Superior temporal gyrus (tissue), 1 donor: ENCODE measurements around the gene EFNB2.

Source experiments
- DNase-seq: peaks from one replicate; pipeline ENCODE4 v3.0.0-alpha.2; 2016; ENCODE audit errors: extremely low spot score

Gene EFNB2

DNA sequence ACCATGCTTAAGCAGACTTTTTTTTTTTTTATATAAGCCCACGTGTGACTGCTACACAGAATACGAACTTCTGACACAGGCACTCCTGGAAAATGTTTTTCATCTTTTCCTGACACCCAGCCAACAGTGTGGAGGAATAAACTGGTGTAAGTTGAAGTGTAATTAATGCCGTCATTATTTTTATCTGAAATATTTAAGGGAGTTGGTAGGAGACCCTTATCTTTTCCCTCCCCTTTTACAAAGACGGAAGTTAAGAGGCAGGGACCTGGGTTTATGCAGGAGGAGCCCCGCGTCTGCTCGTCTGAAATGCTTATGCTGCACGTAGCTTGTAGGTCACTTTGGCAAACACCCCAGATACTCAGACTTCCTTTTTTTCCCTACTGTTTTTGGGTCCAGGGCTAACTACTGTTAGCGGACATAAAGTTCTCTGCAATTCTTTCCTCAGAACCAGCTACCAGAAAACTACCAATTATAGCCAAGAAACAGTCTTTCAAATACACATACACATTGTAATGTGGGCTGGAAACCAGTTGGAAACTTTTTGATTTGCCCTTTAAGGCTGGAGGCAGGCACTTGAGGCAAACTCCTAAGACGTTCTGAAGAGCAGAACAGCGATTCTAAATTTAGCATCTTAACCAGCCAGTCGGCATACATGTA is 50.8 kb downstream of the EFNB2 start:
- no peak for DNase-seq

DNA sequence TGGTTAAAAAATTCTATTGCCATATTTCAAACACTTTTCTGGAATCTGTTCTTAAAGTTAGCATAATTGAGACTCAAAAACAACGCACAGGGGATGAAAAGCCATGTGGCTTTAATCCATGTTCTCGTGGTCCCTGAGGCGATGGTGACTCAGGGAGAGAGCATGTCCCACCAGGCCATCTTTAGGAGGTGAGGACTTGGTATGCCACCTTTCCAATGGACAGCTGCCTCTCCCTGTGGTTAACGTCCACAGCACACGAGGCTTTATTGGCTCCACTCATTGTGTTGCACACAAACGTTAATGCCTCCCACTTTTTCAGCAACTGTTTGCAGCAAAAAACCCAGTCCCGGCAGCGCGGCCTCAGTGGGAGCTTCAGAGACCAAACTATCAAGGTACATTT is 51.4 kb downstream of the EFNB2 start:
- DNase-seq, result no peak

DNA sequence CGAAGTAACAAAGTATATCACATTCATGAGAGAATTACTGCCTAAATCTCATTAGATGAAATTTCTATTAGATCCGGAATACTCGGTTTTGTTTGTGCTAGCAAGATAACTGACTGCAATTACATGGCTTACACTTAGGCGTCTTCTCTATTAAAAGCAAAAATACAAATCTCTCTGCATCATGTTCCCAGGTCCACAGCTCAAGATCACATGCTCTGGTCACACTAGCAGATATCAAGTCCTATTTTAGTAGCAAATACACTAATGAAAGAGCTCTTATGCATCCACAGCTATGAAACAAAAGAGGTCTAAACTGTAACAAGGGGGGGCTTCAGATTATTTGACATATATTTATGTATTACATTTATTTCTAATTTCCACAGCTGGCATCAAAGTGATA is 53.5 kb downstream of the EFNB2 start:
- DNase-seq, result no peak

DNA sequence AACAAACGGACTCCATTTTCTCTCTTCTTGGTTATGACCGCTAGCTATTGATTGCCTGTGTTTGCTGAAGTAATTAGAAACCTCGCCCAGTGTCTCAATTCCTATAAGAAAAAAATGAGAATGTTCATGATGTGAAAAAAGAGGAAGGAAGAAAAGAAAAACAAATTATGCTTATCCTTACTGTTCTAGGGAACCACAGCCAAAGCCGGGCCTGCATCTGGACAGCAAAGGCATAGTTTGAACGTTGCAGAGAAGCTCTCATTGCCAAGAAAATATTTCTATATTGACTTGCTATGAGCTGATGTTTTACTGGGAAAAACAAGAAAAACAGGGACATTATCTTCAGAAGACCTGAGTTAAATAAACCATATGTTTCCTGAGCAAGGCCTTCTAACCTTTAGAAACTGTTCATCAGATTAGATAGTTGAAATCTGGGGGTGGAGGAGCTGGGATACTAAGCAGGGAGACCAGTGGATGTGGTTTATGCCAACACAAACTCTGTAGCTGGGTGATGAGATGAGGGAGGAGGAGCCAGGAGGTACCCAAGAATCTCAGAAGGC is 55.0 kb downstream of the EFNB2 start:
- no peak for DNase-seq

DNA sequence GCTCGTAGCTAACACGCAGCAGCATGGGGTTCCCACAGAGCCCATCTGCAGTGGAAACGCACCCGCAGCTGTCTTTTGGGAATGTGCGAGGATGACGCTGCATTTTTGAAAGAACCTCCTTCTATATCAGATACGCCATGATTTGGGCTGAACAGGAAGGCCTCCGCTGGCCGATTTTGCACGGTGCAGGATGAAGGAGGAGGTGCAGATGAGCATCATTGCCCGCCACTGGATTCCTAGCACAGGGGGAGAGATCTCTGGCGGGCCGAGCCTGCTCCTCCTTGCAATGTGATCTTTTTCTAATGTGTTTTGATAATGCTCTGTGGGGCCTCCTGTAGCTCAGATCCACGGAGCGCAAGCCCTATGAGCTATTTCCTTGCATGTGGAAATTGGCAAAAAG is 55.5 kb downstream of the EFNB2 start:
- no peak for DNase-seq

DNA sequence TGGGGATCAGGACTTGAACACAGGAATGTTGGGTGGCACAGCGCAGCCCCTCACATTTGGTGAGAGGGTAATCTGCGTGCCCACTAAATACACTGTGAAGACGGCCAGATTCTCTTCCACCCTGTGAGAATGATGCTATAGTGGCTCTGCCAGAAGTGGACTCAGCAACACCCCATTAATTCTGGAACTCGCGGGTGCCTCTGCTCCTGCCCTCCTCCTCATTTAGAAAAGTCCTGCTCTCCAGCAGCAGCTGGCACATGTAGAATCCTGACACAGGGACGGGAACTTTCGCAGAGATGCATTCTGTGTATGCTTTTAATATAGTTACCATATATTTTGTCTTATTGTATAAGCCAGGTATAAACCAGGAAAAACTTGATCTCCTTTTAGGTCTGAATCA is 57.3 kb downstream of the EFNB2 start:
- no peak for DNase-seq

DNA sequence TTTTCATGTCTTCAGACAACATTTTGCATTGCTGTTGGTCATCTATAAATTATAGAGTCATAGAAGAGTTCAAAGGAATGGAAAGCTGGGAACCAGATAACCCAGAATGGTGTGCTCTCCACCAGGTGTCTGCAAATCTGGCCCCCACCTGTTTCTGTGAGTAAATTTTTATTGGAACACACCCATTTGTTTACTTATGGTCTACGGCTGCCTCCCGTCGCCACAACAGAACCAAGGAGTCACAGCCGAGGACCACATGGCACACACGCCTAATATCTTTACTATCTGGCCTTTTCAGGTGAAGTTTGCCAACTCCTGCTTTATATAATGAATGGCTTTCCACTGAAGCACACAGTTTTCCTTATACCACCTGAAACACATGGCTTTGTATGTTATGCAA is 58.2 kb downstream of the EFNB2 start:
- no peak for DNase-seq

DNA sequence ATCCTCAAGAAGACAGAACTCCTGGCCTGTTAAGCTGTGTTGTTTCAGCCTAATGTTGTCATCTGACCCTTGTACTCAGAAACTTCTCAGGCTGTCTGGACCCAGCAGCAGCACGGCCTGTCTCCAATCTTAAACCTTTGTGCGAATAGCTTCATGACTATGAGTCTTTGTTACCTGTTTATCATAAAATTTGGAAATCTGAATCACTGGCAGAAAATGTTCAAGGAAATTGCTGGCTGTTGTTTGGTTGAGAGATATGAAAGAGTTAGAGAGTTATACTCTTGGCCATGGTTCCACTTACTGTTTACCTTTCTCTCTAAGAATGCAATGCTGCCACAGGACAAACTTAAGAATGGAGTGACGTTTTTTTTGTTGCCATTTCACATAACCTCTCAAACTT is 59.6 kb downstream of the EFNB2 start:
- DNase-seq, result no peak

DNA sequence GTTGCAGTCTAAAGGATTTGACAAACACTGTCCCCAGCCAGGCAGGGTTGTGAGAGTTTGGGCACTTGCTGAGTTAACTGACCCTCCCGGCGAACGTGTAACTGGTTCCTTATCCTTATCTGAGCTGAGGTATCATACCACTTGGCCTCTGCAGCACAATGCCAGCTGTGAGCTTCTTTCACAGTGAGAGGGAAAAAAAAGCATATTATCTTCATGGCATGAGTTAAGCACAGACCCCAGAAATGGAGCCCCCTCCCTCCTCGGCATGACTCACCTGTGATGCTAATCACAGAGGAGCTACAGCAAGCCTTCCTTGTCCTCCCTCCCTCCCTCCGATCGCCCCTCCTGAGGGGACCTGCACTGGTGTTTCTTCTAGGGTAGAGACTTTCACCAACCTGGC is 60.5 kb downstream of the EFNB2 start:
- DNase-seq, result no peak

DNA sequence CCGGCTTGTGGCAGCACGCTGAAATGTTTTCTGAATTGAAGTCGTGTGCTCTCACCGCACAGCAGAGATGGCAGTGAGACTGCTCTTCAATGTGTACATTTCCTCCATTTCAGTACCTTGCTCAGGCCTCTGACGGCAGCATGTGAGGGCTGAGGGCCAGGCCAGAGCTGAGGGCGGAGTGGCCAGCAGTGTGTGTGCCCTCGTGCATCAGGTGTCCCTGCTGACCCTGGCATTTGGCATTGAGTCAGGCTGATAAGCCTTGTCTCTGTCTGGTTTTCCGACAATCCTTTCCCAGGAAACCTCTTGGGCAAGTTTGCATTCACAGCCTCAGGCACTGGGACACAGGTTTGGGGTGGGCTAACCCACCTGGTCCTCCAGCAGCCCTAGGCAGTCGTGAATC is 62.3 kb downstream of the EFNB2 start:
- DNase-seq, result no peak

DNA sequence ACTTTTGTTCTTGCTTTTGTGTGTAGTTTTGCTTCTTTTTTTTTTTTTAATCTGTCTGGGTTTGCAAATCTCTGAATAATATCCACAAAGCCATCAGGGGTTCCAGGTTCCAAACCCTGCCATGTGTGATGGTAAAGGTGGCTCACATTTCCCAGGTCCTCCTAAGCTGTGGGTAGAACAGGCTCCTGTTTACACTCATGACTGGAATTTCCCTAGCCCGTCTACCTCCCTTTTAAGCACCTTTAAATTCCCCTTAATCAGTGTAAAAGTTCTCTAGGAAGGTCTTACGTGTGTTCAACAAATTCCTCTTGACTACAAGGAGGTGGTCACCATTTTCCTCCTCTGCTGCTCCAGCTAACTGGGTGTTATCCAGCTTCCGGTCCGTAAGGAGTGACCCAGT is 62.8 kb downstream of the EFNB2 start:
- no peak for DNase-seq

DNA sequence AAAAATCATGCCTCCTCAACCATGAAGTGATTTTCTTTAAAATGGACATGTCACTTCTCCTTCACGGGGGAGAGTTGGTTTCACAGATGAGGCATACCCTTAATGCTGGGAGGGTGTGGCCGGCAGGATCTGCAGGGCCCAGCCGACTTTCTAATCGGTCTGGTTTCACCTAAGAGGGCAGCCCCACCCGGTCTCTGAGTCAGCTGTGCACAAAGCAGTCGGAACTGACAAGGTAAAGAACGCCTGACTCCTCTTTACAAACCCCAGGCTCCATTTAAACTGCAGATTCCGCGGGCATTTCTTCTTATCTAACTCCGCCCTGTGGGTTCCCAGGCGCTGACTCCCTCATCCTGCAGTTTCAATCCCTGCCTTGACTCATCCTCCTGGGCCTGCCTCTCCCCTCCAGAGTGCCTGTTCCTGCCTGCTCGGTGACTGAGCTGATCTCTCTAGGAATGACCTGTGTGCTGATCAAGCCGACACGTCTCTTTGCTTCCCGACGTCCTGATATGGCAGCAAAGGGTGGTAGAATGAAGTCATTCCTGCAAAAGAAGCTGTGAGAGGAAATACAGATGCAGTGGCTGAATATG is 63.4 kb downstream of the EFNB2 start:
- no peak for DNase-seq

DNA sequence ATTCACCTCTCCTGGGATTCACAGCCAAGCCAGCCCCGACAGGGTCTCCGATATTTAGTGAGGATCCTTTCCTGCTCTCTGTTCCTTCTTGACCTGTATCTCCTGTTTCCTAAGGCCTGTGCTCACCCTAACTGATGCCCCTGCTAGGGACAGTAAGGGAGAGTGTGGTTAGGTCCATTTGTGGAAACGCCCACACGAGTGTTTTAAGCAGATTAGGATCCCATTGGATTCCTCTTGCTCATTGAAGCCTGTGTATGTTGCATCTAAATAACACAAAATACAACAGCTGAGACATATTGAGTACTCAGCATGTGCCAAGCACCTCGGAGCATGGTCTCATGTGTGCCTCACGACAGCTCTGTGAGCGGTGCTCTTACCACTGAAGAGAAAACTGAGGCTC is 64.9 kb downstream of the EFNB2 start:
- no peak for DNase-seq

DNA sequence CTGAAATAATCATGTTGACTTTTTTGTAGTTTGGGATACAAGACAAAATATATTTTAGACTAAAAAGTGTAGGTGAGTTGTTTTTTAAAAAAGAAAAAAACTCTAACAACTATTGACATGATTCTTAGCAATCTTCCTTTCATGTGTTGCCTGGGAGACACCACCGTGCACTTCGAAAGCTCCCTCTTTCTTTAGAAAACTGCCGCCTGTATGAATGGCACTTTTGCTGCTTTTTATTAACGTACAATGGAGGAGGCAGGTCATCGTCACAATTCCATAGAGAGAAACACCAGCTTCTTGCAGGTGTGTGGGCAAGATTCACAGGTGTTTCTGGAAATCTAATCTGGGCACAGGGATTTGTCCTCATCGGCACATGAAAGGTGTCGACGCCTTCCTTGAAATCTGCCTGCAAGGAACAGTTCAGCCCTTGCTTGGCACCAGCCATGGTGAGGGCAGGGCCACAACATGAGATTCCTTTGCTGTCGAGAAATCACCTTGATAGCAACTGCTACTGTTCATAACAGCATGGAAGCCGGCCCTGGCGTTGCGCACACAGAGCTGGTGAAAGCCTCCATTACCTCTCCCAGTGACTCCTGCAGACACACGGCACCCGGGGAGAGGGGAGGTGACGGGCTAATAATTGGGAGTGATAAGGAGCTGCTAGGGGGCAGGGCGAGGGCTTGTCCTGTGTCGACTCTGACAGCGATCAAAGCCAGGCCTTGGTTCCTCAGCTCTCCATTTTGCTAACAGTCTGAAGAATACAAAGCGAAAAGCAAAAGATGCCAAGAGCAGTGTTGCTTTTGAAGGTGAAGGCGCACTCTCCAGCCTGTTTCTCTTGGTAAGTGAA is 66.5 kb downstream of the EFNB2 start:
- no peak for DNase-seq

DNA sequence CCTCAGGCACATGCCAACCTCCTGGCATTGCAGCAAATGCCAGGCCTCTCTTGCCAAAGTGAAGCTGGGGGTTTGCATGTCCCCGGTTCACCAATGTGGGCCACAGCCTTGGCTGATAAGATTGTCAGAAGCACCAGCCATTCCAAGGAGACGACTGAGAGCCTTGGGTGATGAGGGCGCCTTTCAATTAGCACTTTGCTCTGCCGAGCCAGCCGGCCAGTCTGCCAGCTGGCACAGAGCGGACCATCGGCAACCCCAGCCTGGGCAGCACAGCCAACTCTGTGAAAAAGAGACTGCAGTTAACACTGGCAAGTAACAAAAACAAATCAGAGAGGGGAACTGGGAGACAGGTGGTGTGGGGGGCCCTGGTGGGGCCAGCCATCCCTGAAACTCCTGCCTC is 67.3 kb downstream of the EFNB2 start:
- DNase-seq, result no peak

DNA sequence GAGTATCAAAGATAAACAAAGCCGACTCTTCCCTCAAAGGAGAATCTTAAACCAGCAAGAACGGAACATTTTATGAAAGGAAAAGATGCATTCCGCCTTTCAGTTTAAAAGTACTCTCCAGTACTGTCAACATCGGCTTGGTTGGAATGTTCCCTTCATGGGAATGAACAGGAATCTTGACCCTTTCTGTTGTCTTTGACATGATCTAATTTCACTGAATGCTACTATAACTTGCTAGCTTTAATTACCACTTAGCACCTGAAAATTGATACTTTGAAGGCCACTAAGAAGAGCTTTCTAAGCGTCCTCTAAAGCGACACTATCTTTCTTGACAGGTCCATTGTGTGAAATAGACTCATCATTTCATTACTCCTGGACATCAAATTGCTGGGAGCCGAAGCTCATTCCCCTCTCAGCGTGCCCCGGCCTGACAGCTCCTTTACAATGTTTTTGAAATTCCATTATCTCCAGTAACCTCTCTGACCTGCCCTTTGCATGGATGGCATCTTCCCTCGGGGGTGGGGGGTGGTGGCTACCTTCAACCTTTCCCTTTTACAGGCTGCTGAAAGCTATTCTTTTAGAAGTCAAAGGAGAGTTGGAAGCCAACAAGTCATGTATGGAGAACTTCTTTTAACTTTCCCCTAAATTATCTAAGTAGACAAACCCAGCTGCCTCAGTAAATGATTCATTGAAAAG is 67.9 kb downstream of the EFNB2 start:
- DNase-seq, result no peak

DNA sequence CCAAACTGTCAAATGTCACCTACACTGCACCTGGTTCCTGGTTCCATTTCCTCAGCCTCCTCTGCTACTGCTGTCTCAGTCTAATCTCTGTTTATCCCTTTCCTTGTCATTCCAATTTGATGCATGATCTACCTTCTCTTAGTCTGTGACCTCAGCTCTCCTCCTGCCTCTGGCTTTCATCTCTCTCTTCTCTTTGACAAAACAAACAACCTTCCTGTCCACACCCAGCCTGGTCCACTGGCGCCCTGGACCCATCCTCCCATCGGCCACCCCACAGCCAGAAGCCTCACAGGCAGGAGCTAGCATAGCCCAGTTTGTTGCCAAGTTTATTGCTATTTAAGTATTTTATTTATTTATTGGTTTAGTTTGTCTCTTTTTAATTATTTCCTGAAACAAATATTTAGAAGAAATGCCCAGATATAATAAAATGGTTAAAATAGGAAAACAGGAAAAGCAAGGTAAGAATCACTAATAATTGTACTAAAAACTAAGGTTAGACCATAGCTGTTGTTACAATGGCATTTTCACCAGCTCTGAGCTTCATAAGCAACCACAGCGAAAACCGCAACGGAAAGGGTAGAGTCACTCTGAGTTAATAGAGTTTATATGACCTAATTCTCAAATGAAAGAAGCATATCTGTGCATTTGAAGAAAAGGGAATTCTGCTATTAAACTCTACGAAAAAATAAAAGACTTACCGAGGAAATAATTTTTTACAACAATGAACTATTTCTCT is 68.6 kb downstream of the EFNB2 start:
- DNase-seq, result no peak

DNA sequence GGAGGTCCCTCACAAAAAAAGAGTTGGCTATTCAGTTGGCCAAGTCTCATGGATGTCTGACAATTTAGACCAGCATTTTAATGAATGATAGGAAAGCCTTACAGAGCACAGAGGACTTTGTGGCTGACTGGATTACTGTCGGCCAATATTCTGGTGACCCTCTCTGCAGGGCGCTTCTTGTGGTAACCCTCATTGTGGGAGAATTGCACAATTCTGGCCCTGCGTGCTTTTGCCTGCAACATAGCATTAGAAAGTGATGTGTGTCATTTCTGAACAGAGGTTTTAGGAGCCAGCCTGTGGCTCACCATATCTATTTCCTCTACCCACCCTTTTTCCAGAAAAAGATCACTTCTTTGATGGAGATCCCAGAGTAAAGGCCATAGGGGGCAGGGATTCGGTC is 71.4 kb downstream of the EFNB2 start:
- DNase-seq, result no peak

DNA sequence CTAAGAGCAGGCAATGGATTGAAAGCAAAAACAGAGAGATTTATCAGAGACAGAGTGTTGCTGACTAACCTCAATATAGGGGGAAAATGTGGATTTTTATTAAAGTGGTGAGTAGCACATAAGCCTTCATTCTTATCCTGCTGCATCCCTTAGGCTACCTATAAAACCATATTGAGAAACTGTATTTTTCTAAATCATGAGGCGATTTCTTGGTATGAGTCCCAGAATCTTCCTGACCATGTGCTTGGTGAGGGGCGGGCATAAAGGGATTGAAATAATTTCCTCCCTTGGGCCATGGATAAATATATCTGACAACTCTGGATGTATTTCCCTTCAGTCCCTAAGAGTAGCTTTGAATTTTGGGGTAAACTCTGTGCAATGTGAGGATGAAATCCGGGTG is 72.8 kb downstream of the EFNB2 start:
- no peak for DNase-seq

DNA sequence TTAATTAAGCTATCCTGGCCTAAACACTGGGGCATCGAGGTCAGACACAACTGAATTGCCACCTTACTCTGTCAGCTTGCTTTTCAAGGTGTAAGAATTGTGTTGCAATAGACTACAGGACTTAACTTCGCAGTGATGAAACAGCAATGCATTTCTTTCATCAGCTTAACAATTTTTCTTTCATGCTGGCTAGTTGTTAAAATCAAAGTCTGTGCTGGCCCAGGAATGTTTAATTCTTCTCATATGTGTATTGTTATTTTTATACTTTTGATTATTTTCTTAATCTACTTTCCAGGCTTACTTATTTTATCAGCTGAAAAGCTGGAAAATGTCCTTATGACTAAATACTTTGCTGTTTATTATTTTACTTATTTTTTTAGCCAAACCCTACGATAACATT is 79.7 kb downstream of the EFNB2 start:
- DNase-seq, result no peak

DNA sequence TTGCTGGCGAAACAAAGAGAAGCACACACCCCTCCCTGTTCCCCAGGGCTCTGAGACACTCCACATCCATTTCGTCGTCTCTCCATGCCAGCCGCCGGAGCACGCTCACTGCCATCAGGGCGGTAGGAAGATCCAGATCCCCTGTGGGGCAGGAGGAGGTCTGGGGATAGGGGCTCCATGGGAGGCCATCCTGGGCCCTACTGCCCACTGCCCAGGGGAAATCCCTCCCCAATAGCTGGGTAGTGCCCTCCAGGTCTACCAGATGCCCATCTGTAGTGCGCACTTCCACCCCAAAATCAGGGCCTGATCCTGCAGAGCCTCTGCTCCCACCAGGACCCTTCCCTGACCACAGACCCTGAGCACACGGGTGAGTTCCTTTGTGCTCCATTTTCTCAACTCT is 80.3 kb downstream of the EFNB2 start:
- no peak for DNase-seq

DNA sequence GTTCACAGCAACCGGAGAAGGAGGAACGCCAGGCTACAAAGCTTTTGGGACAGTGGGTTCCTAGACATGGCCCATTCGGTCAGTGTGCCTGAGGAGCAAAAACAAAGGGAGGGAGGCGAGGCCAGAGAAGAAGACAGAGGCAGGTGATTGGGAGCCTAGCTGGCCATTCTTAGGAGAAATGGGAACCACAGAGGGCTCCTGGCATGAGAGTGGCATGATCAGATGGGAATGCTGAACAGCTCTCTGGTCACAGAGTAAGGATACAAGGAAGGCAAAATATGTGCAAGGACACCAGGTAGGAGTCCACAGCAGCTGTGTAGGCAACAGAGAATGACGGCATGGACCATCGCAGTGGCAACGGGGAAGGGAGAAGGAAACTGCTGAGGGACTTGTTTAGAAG is 82.4 kb downstream of the EFNB2 start:
- DNase-seq, result no peak
